Large intestine (tissue), 3 donors: ENCODE measurements around the gene ARHGEF5. TPM values are rescaled to one million over a fixed set of nuclear protein-coding genes. Genes with fewer than 3 reads are reported as not detected.
"Not testable (repeated sequence)": the region's sequence is repeated elsewhere in the genome, so short reads cannot be mapped to it uniquely, and the experiment has no call there.

Experiments
- DNase-seq, 2 donors: peaks; one replicate each; pipeline versions ENCODE4 v3.0.0 to v3.0.0-alpha.2; 2013
- H3K27ac ChIP-seq: one replicate; pipeline ENCODE4 v1.5.1; 2013; ENCODE audit warnings: low read length
- H3K27me3 ChIP-seq: 2 replicates; pipeline ENCODE4 v1.6.1; 2013; ENCODE audit warnings: low read length; ENCODE audit not compliant: control insufficient read depth, insufficient read depth
- H3K36me3 ChIP-seq: 2 replicates; pipeline ENCODE4 v1.6.1; 2013; ENCODE audit warnings: low read length; ENCODE audit not compliant: control insufficient read depth, insufficient read depth
- H3K4me1 ChIP-seq: one replicate; pipeline ENCODE4 v1.6.1; 2013; ENCODE audit warnings: low read length; ENCODE audit not compliant: control insufficient read depth, insufficient read depth
- H3K4me3 ChIP-seq: one replicate; pipeline ENCODE4 v1.5.1; 2013; ENCODE audit warnings: low read length
- H3K9me3 ChIP-seq: one replicate; pipeline ENCODE4 v1.6.1; 2013; ENCODE audit warnings: mild to moderate bottlenecking, low read depth, low read length, moderate library complexity; ENCODE audit not compliant: control insufficient read depth
- WGBS: methylation state at CpG from one replicate; pipeline ENCODE4 v1.1.5; 2013; ENCODE audit warnings: low lambda C conversion rate; ENCODE audit not compliant: insufficient coverage; 5-methylcytosine and 5-hydroxymethylcytosine counted together
- polyA plus RNA-seq: library from polyadenylated mRNA; unstranded; fragments of 120-200 nt; gene quantifications from one replicate; pipeline ENCODE4 v1.2.1, GENCODE V29; 2013

Gene ARHGEF5
- polyA plus RNA-seq, 1 donor: 41.1 TPM

GRCh38 chr7:144418931-144419330 lies 63.7 kb downstream of the ARHGEF5 start:
- not testable (repeated sequence) for H3K4me1 ChIP-seq, H3K27me3 ChIP-seq, H3K27ac ChIP-seq, H3K4me3 ChIP-seq, DNase-seq, H3K36me3 ChIP-seq, H3K9me3 ChIP-seq
- no CpG with 5 or more reads among the region's 4 CpGs for WGBS

- H3K36me3 ChIP-seq, H3K4me1 ChIP-seq, DNase-seq, H3K27me3 ChIP-seq, H3K4me3 ChIP-seq, H3K27ac ChIP-seq: not testable (repeated sequence)
- peaks cover 11% of the 10 kb centered on the region for H3K9me3 ChIP-seq
- no CpG with 5 or more reads among the region's 2 CpGs for WGBS
These were observed 72.3 kb downstream of the ARHGEF5 start for GRCh38 chr7:144427539-144427938.

DNA sequence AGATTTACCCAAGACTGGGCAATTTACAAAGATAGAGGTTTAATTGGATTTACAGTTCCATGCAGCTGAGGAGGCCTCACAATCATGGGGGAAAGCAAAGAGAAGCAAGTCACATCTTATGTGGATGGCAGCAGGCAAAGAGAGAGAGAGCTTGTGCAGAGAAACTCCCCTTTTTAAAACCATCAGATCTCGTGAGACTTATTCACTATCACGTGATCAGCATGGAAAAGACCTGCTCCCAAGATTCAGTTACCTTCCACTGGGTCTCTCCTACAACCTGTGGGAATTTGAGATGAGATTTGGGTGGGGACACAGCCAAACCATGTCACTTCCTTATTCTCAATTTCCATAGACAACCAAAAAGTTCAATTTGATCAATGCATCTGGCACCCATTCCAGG lies 73.2 kb downstream of the ARHGEF5 start:
- Histone ChIP-seq H3K9me3 (peaks cover 11% of the 10 kb centered on the region), H3K36me3 (no peaks in the 10 kb centered on the region), H3K4me3 (no peak overlapping the region), H3K27ac (no peak overlapping the region), H3K4me1 (no peaks in the 10 kb centered on the region), H3K27me3 (no peaks in the 10 kb centered on the region)
- no CpG with 5 or more reads among the region's 2 CpGs for WGBS
- no peak for DNase-seq

Other genes with a start within 250 kb of the ARHGEF5 start
- not detected for gene OR2A2, start 245.8 kb upstream of the ARHGEF5 start, polyA plus RNA-seq
- 0.07 TPM for gene OR2A14, start 232.2 kb upstream of the ARHGEF5 start, polyA plus RNA-seq
- 18.7 TPM for gene CTAGE4, start 171.9 kb upstream of the ARHGEF5 start, polyA plus RNA-seq
- 30.6 TPM for gene ARHGEF35, start 159.6 kb upstream of the ARHGEF5 start, polyA plus RNA-seq
- gene OR2A42, start 115.8 kb upstream of the ARHGEF5 start, polyA plus RNA-seq: 0.34 TPM
- gene OR2A7, start 90.6 kb upstream of the ARHGEF5 start, polyA plus RNA-seq: 16.7 TPM
- 11.2 TPM for gene CTAGE8, start 86.1 kb upstream of the ARHGEF5 start, polyA plus RNA-seq
- gene OR2A1, start 43.0 kb upstream of the ARHGEF5 start, polyA plus RNA-seq: 0.94 TPM
- gene NOBOX, start 48.3 kb downstream of the ARHGEF5 start, polyA plus RNA-seq: not detected